ENCODE results near the gene NRM. TPM values are rescaled to one million over a fixed set of nuclear protein-coding genes. Genes with fewer than 3 reads are reported as not detected.

Gene NRM
- total and polyA plus RNA-seq, 2 experiments from 2014 or later, result 7.2 to 21.0 TPM

DNA sequence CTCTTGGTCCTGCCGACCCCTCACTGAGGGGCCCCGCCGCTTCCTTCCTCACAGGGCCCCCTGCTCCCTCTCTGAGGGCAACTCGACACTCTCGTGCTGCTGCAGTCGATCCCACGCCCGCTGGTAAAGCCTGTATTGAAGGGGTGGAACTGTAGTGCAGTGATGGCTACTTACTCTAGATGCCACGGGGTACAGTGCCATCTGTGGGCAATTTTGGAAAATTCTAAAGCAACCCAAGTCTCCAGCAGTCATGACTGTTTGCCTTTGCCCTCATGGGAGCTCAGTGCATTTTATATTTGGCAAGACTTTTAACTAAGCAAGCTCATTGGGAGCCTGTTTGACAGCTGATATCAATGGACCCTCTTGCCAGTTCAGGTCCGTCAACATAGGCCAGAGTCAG is 50.3 kb downstream of the NRM start:
- H3K4me1 ChIP-seq (ENCODE audit: insufficient read depth), result peaks cover 6% of the 10 kb centered on the region
- H3K36me3 ChIP-seq (replicated peaks; ENCODE audit: insufficient read depth, low read depth), result no peaks in the 10 kb centered on the region
- no peaks in the 10 kb centered on the region for H4K20me1 ChIP-seq (ENCODE audit: insufficient read depth, poor library complexity, severe bottlenecking)
- H3K9me3 ChIP-seq (ENCODE audit: low read depth), result no peaks in the 10 kb centered on the region
- 87% methylated on average over 10 of the region's 10 CpGs for WGBS (ENCODE audit: low lambda C conversion rate, missing lambda C conversion rate)
- H3K27ac ChIP-seq, result no peak overlapping the region
- H3K4me2 ChIP-seq, result no peak overlapping the region
- no peak overlapping the region for H2AFZ ChIP-seq
- H3K27me3 ChIP-seq, result no peaks in the 10 kb centered on the region
- peaks cover 19% of the 10 kb centered on the region for H3K79me2 ChIP-seq
- no peaks in the 10 kb centered on the region for H3K9me2 ChIP-seq (replicated peaks; ENCODE audit: insufficient read depth)
- TF ChIP-seq EZH2phosphoT487 (IDR thresholded peaks at IDR 0.05; ENCODE audit: low read depth, severe bottlenecking, unreplicated experiment) (no peak), EZH2 (IDR thresholded peaks at IDR 0.05; ENCODE audit: borderline replicate concordance) (no peak)
- TF ChIP-seq, protein P1, sequence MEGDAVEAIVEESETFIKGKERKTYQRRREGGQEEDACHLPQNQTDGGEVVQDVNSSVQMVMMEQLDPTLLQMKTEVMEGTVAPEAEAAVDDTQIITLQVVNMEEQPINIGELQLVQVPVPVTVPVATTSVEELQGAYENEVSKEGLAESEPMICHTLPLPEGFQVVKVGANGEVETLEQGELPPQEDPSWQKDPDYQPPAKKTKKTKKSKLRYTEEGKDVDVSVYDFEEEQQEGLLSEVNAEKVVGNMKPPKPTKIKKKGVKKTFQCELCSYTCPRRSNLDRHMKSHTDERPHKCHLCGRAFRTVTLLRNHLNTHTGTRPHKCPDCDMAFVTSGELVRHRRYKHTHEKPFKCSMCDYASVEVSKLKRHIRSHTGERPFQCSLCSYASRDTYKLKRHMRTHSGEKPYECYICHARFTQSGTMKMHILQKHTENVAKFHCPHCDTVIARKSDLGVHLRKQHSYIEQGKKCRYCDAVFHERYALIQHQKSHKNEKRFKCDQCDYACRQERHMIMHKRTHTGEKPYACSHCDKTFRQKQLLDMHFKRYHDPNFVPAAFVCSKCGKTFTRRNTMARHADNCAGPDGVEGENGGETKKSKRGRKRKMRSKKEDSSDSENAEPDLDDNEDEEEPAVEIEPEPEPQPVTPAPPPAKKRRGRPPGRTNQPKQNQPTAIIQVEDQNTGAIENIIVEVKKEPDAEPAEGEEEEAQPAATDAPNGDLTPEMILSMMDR (IDR thresholded peaks at IDR 0.05; ENCODE audit: poor library complexity), result no peak
- no peak overlapping the region for H3K4me3 ChIP-seq
- no peak for DNase-seq (ENCODE audit: low spot score)

Small RNA genes within 50 kb of the gene (small RNA-seq; reads per million reads assigned to genes)
- not detected for gene RF00019

Other genes starting within 250 kb of the NRM start
- 155 and 158 TPM in 2 replicates for gene HLA-E, start 201.5 kb downstream of the NRM start, total RNA-seq
- gene HLA-E, start 201.5 kb downstream of the NRM start, polyA plus RNA-seq, result 141 and 163 TPM in 2 replicates
- gene GNL1, start 134.5 kb downstream of the NRM start, total RNA-seq, result 29.5 and 33.2 TPM in 2 replicates
- gene GNL1, start 134.5 kb downstream of the NRM start, polyA plus RNA-seq, result 81.1 and 101 TPM in 2 replicates
- 10.1 and 10.8 TPM in 2 replicates for gene PRR3, start 133.7 kb downstream of the NRM start, total RNA-seq
- 7.8 and 9.3 TPM in 2 replicates for gene PRR3, start 133.7 kb downstream of the NRM start, polyA plus RNA-seq
- 36.5 and 44.1 TPM in 2 replicates for gene ABCF1, start 119.5 kb downstream of the NRM start, total RNA-seq
- gene ABCF1, start 119.5 kb downstream of the NRM start, polyA plus RNA-seq, result 62.0 and 71.3 TPM in 2 replicates
- 34.5 and 36.2 TPM in 2 replicates for gene PPP1R10, start 73.7 kb downstream of the NRM start, total RNA-seq
- 38.2 and 38.6 TPM in 2 replicates for gene PPP1R10, start 73.7 kb downstream of the NRM start, polyA plus RNA-seq
- gene MRPS18B, start 73.1 kb downstream of the NRM start, total RNA-seq, result 38.7 and 40.1 TPM in 2 replicates
- 59.4 and 60.9 TPM in 2 replicates for gene MRPS18B, start 73.1 kb downstream of the NRM start, polyA plus RNA-seq
- 6.9 and 7.0 TPM in 2 replicates for gene ATAT1, start 64.1 kb downstream of the NRM start, total RNA-seq
- gene ATAT1, start 64.1 kb downstream of the NRM start, polyA plus RNA-seq, result 18.3 and 19.7 TPM in 2 replicates
- 8.7 and 21.3 TPM in 2 replicates for gene C6orf136, start 43.9 kb downstream of the NRM start, total RNA-seq
- 16.9 and 28.0 TPM in 2 replicates for gene C6orf136, start 43.9 kb downstream of the NRM start, polyA plus RNA-seq
- 18.2 and 19.4 TPM in 2 replicates for gene DHX16, start 18.0 kb downstream of the NRM start, total RNA-seq
- 28.4 and 31.4 TPM in 2 replicates for gene DHX16, start 18.0 kb downstream of the NRM start, polyA plus RNA-seq
- gene PPP1R18, start 4.3 kb downstream of the NRM start, total RNA-seq, result 12.0 and 13.2 TPM in 2 replicates
- 11.3 and 11.7 TPM in 2 replicates for gene PPP1R18, start 4.3 kb downstream of the NRM start, polyA plus RNA-seq
- gene MDC1, start 26.3 kb upstream of the NRM start, total RNA-seq, result 3.3 and 8.7 TPM in 2 replicates
- gene MDC1, start 26.3 kb upstream of the NRM start, polyA plus RNA-seq, result 9.8 and 9.9 TPM in 2 replicates
- gene TUBB, start 29.4 kb upstream of the NRM start, total RNA-seq, result 460 and 470 TPM in 2 replicates
- 414 and 433 TPM in 2 replicates for gene TUBB, start 29.4 kb upstream of the NRM start, polyA plus RNA-seq
- gene FLOT1, start 51.7 kb upstream of the NRM start, total RNA-seq, result 93.5 and 103 TPM in 2 replicates
- gene FLOT1, start 51.7 kb upstream of the NRM start, polyA plus RNA-seq, result 144 and 148 TPM in 2 replicates
- gene IER3, start 53.6 kb upstream of the NRM start, total RNA-seq, result 173 and 193 TPM in 2 replicates
- gene IER3, start 53.6 kb upstream of the NRM start, polyA plus RNA-seq, result 158 and 159 TPM in 2 replicates
- 67.4 and 94.4 TPM in 2 replicates for gene DDR1, start 193.5 kb upstream of the NRM start, total RNA-seq
- 94.4 and 104 TPM in 2 replicates for gene DDR1, start 193.5 kb upstream of the NRM start, polyA plus RNA-seq
- 15.2 and 26.0 TPM in 2 replicates for gene GTF2H4, start 217.2 kb upstream of the NRM start, total RNA-seq
- gene GTF2H4, start 217.2 kb upstream of the NRM start, polyA plus RNA-seq, result 13.6 and 14.0 TPM in 2 replicates
- gene VARS2, start 223.3 kb upstream of the NRM start, total RNA-seq, result 23.1 and 36.9 TPM in 2 replicates
- 20.8 and 21.6 TPM in 2 replicates for gene VARS2, start 223.3 kb upstream of the NRM start, polyA plus RNA-seq
- gene SFTA2, start 241.2 kb upstream of the NRM start, total RNA-seq, result 1.1 TPM in 1 of 2 replicates, not detected in the other
- 8.8 and 9.5 TPM in 2 replicates for gene SFTA2, start 241.2 kb upstream of the NRM start, polyA plus RNA-seq
- gene MUCL3, start 250.0 kb upstream of the NRM start, total RNA-seq, result 0.04 and 0.13 TPM in 2 replicates
- gene MUCL3, start 250.0 kb upstream of the NRM start, polyA plus RNA-seq, result 0.11 and 0.34 TPM in 2 replicates

Measured in hepatocyte (in vitro differentiated cells).